ENCODE results near the gene DYNC2I2.
"Not testable (repeated sequence)": the region's sequence is repeated elsewhere in the genome, so short reads cannot be mapped to it uniquely, and the experiment has no call there.

Gene DYNC2I2

GRCh38 chr9:128656416-128657343 is at the start of gene DYNC2I2:
Gene DYNC2I2, minus strand, starts transcription at chr9:128656847. Its CDS starts 121 bp downstream, at chr9:128656726.
- DNase-seq: peak; percentile 97

- peak; percentile 1 for DNase-seq
These were observed 49.4 kb upstream of the DYNC2I2 start for GRCh38 chr9:128706045-128706444.

DNA sequence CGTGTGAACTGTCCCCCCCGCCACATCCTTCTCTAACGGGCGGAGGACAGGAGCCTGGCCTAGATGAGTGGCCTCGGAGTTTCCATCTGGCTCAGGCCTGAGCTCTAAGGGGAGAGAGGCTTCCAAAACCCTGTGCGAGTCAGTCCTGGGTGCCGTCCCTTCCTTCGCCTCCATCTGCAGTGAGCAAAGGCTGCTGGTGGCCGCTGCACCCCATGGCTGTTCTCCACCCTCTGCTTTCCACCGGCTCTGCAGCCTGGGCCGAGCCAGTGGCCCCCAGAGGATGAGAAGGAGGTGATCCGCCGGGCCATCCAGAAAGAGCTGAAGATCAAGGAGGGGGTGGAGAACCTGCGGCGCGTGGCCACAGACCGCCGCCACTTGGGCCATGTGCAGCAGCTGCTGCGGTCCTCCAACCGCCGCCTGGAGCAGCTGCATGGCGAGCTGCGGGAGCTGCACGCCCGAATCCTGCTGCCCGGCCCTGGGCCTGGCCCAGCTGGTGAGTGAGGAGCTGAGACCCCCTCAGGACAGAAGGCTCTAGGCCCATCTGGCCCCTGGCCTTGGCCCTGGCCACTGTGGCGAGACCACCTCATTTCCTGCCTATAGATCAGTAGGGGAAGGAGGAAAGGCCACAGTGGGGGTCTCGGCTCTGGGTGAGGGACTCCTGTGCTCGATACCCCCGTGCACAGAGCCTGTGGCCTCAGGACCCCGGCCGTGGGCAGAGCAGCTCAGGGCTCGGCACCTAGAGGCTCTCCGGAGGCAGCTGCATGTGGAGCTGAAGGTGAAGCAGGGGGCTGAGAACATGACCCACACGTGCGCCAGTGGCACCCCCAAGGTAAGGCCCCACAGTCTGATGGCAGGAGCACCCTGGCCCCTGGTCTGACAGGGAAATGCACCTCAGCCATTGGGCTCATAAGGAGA is 48.7 kb upstream of the DYNC2I2 start:
- DNase-seq: peak; percentile 9

DNA sequence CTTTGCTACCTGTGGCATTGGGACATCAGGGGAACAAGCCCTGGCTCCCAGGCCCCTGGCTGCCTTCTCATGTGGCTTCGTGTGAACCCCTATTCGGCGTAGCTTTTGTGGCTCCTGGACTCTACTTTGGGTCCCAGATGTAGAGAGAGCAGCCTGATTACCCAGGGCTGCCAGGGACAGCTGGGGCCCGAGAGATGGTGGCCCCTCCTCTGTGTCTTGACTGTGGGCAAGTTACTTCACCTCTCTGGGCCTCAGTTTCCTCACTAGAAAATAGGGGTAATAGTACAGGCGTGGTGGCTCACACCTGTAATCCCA is 47.7 kb upstream of the DYNC2I2 start:
- DNase-seq: no peak

DNA sequence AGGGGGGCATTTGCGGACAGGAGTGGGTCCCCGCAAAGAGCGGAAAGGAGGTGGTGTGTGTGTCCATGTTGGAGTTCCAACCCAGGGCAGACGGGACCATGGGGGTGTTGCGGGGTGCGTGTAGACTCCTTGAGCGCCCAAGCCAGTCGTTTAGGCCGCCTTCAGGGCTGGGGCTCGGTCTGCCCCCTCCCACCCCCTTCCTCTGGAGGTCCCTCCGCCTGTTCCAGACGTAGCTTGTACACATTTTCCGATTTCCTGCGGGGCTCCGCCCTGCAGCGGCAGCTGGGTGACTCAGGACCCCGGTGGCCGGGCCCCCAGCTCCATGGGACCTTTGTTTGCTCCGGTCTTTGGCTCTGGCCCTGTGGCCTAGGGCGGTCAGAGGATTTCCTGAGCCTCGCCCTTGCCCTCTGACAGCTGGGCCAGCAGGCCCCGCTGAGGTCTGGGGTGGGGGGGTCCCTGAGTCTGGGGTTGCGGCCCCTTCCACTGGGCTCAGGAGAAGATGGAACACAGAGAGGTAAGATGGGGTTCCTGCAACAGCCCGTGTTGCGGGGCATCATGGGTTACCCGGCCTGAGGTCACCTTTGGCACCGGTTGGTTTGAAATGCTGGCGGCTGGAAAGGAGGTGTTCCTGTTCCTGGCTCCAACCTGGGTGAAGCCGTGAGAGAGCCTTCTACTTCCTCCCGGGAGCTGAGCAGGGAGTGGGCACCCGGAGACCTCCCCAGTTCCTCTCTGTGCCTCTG is 47.1 kb upstream of the DYNC2I2 start:
- DNase-seq: peak; percentile 10

DNA sequence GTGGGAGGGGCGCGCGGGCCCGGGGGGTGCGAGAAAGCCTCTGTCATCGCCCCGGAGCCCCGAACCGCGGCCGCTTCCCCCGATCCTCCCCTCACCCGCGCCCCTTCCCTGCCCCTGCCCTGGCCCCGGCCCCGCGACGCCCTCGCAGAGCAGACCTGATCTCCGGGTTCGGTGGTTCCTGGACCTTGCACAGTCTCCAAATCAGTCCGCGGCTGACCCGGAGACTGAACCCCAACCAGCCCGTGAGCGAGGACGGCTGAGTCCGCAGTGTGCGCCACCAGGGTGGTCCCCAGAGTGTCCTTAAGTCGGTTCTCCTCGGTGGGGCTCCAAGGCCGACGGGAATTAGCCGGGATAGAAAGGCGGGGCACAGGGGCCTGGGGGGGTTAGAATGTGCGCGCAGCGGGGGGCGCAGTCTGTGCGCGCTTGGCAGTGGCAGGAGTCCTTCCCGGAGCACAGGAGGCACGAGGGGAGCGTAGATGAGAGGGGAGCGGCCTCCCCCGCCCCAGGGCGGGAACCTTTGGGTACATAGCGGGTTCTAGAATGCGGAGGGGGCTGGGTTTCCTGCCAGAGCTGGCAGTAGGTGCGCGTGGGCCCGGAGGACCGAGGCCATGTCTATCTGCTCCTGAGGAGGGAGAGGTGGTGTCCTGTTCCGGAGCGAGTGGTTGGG is 46.4 kb upstream of the DYNC2I2 start:
- peak; percentile 38 for DNase-seq

DNA sequence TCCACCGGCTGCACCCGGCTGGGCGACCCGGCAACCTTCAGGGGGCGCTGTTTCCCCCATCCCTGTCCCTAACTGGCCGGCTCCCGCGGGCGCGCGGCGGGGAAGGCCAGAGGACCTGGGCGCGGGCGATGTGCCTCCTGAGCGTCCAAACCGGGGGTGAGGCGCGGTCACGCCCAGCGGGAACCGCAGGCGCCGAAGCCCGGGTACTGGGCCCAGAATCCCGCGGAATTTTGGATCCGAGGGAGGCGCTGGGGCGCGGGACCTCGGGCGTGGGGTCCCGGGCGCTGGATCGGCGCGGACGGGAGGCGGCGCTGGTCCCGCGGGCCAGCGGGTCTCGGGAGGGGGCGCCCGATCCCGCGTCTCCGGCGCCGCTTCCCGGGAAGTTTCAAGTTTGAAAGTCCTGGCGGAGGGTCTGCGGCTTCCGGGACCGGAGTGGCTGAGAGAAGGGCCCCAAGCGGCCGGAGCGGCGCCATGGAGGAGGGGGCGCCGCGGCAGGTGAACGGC is 45.9 kb upstream of the DYNC2I2 start, which contains the start of gene PKN3:
PKN3 (plus strand) TSS at position 59 of the 504 bp plus-strand sequence; CDS start at position 472, 413 bp downstream.
- peak; percentile 85 for DNase-seq

DNA sequence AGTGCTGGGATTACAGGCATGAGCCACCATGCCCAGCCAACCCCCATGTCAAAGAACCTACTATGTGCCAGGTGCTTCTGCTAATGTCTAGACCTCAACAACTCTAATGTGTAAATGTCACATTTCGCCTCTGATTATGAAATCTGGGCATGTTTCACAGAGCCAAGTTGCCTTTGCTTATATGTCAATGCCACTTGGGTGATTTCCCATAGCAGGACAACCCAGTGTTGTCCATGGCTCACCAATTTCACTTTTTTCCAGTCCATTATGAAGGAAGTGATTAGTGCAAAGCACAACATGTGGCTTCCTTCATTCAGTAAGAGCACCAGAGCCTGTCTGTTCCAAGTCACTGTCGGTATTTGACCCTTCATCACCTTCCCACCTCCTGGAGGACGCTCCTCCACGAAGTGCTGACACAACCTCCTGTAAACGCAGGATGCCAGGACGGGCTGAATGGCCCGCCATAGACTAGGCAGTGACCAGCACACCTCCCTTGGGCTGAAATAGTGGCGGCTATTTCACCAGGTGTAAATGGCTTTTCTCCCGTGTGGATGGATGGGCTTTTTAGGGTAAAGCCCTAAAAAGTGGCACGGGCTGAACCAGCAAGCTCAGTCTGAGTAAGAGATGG is 44.7 kb upstream of the DYNC2I2 start:
- no peak for DNase-seq

DNA sequence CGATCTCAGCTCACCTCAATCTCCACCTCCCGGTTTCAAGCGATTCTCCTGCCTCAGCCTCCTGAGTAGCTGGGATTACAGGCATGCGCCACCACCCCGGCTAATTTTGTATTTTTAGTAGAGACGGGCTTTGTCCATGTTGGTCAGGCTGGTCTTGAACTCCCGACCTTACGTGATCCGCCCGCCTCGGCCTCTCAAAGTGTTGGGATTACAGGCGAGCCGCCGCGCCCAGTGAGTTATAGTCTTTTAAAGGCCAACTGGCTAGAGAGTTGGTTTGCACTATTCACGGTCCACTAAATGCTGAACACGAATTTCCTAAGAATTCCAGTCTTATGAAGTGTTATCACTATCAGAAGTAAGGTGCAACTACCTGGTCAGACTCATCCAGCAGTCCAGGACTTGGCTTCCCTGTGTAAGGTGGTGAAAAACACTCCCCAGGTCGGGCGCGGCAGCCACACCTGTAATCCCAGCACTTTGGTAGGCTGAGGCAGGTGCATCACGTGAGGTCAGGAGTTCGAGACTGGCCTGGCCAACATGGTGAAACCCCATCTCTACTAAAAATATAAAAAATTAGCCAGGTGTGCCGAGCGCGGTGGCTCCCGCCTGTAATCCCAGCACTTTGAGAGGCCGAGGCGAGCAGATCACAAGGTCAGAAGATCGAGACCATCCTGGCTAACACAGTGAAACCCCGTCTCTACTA is 42.6 kb upstream of the DYNC2I2 start:
- DNase-seq: not testable (repeated sequence)

GRCh38 chr9:128696923-128697707 is 40.5 kb upstream of the DYNC2I2 start:
- no peak for DNase-seq

DNA sequence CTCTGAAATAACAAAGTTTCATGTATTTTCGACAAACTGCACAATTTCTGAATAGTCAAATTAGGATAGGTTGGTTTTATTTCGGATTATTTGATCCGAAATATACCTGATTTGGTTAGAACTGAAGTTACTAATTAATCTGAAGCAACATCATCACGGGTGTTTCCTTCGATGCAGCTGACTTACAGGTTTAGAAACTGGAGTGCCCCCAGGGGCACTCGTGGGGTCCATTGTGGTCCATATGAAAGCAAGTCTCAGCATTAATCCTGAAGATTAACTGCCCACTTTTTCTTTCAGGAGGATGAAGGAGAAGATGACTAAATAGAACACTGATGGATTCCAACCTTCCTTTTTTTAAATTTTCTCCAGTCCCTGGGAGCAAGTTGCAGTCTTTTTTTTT is 37.7 kb upstream of the DYNC2I2 start:
- no peak for DNase-seq

GRCh38 chr9:128693738-128694137 is 37.1 kb upstream of the DYNC2I2 start:
- not testable (repeated sequence) for DNase-seq

DNA sequence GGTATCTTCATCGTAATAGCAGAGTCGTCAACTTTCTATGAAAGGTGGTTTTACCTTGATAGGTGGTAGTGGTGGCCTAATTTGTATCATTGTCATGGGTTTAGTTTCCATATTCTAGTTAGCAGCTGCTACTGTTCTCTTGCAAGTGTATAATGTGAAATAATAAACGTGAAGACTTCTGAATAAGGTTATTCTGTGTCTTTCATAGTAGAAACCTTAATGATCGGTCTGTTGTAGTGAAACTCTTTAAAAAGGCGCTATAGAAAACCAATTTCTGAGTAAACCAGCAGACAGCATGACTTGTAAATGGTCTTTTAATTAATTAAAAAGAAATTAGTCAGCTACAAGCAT is 34.0 kb upstream of the DYNC2I2 start:
- DNase-seq: no peak

DNA sequence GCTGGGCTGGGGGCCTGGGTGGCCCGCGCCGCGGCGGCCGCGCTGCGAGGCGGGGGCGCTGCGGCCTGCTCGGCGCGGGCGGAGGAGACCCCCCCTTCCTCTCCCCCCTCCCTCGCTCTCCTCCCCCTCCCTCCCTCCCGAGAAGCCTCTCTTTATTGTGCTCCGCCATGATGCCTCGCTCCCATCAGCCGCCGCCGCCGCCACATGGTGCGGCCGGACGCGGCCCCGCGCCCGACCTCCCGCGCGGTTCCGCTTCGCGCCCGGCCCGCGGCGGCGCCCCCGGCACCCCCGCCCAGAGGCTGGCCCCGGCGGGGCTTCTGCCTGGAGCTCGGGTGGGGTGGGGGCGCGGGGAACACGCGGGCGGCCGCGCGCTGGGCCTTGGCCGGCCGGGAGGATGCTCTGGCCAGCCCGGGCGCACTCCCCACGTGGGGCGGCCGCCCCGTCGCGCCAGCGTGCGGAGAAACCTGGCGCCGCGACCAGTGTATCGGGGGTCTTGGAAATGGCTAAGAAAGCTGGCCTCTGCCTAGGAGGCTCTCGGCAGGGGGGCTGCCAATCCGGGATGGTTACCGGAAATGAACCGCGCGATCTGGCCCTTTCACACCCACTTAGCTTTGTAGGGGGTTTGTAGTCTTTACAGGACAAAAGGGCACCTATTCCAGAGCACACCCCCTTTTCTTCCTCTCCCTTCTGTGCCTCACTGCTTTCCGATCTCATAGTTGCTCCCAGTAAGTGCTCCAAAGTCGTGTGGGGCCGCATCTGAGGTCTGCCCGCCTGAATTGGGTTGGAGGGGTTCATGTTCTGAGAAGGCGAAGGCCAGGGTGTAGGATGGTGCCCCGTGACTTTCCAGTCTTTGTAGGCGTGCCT is 33.4 kb upstream of the DYNC2I2 start:
- DNase-seq: peak; percentile 65

GRCh38 chr9:128689293-128689774 is 32.7 kb upstream of the DYNC2I2 start:
- DNase-seq: no peak

GRCh38 chr9:128688501-128689292 is 32.0 kb upstream of the DYNC2I2 start, which contains the start of gene SET:
Gene SET, plus strand, starts transcription at chr9:128689222. Its CDS starts 361 bp downstream, at chr9:128689583.
- DNase-seq: peak; percentile 94

- DNase-seq: no peak
These were observed 30.8 kb upstream of the DYNC2I2 start for GRCh38 chr9:128687453-128687852.

Data from activated naive CD4-positive, alpha-beta T cell treated with anti-CD3 and anti-CD28 coated beads, Interleukin-2, amount 50 U/mL, for 16 hours (primary cell).